Keratinocyte (primary cell): ENCODE results near the gene LILRB5. TPM values are rescaled to one million over a fixed set of nuclear protein-coding genes. Genes with fewer than 3 reads are reported as not detected.
"Not testable (repeated sequence)": the region's sequence is repeated elsewhere in the genome, so short reads cannot be mapped to it uniquely, and the experiment has no call there.

Experiments used
- DNase-seq: peaks from one replicate; pipeline ENCODE4 v3.0.0-alpha.2; 2011; ENCODE audit warnings: low read depth, missing footprints, low spot score
- FAIRE-seq: peaks from 2 replicates; lab custom pipeline; 2011; peaks lifted over from hg19 to GRCh38; lab: Jason Lieb, UNC
- H2AFZ ChIP-seq: 2 replicates; pipeline ENCODE4 v1.6.0; 2012; ENCODE audit warnings: low read length, control low read depth, inconsistent platforms; ENCODE audit not compliant: control insufficient read depth
- H3K27ac ChIP-seq: 2 replicates; pipeline ENCODE4 v1.5.1; 2011; ENCODE audit warnings: low read length; ENCODE audit not compliant: control insufficient read depth, insufficient read depth
- H3K27me3 ChIP-seq: 3 replicates; pipeline ENCODE4 v1.6.0; 2011; ENCODE audit warnings: low read length; ENCODE audit not compliant: control insufficient read depth, insufficient read depth; ENCODE audit errors: extremely low read depth
- H3K36me3 ChIP-seq, 2 experiments: 2 replicates in 1 of 2; 3 replicates in 1 of 2; pipeline ENCODE4 v1.5.1; 2011; ENCODE audit warnings: low read length in 2 of 2, mild to moderate bottlenecking in 1 of 2; ENCODE audit not compliant: control insufficient read depth in 2 of 2, insufficient read depth in 2 of 2; ENCODE audit errors: extremely low read depth in 1 of 2
- H3K4me1 ChIP-seq: 3 replicates; pipeline ENCODE4 v1.5.1; 2011; ENCODE audit warnings: low read length; ENCODE audit not compliant: control insufficient read depth, insufficient read depth; ENCODE audit errors: extremely low read depth
- H3K4me2 ChIP-seq: 3 replicates; pipeline ENCODE4 v1.6.0; 2011; ENCODE audit warnings: low read depth, low read length; ENCODE audit not compliant: control insufficient read depth, insufficient read depth; ENCODE audit errors: extremely low read depth
- H3K4me3 ChIP-seq, 3 experiments: fragments of 200-600 bp in 1 of 3; sonication (generic) in 1 of 3; 2 replicates in 2 of 3; 3 replicates in 1 of 3; pipeline ENCODE4 v1.5.1; 2011 to 2016; ENCODE audit warnings: low read length in 3 of 3, mild to moderate bottlenecking in 3 of 3, control low read depth in 2 of 3, inconsistent platforms in 1 of 3, low read depth in 1 of 3, mixed read lengths in 1 of 3, mixed run types in 1 of 3, moderate library complexity in 1 of 3; ENCODE audit not compliant: control insufficient read depth in 2 of 3, insufficient read depth in 2 of 3; ENCODE audit errors: extremely low read depth in 1 of 3
- H3K79me2 ChIP-seq: 2 replicates; pipeline ENCODE4 v1.6.0; 2012; ENCODE audit warnings: low read length; ENCODE audit not compliant: control insufficient read depth, insufficient read depth
- H3K9ac ChIP-seq: 3 replicates; pipeline ENCODE4 v1.6.0; 2011; ENCODE audit warnings: low read length; ENCODE audit not compliant: control insufficient read depth, insufficient read depth; ENCODE audit errors: extremely low read depth
- H3K9me1 ChIP-seq: 3 replicates; pipeline ENCODE4 v1.6.0; 2011; ENCODE audit warnings: low read length; ENCODE audit not compliant: control insufficient read depth, insufficient read depth; ENCODE audit errors: extremely low read depth
- H3K9me3 ChIP-seq: 2 replicates; pipeline ENCODE4 v1.5.1; 2012; ENCODE audit warnings: low read depth, low read length; ENCODE audit not compliant: control insufficient read depth
- H4K20me1 ChIP-seq: 3 replicates; pipeline ENCODE4 v1.6.0; 2011; ENCODE audit warnings: low read length; ENCODE audit not compliant: control insufficient read depth, insufficient read depth; ENCODE audit errors: extremely low read depth
- dilution Hi-C: fragments of 300-500 bp; cut with MboI; formaldehyde crosslinking; loops from one replicate; pipeline ENCODE4 v1.7.0; 2020; ENCODE audit warnings: low sequenced_read_pairs; ENCODE audit not compliant: extremely low pct_ligation_motif_present
- polyA plus RNA-seq, 5 experiments: library from polyadenylated mRNA; depleted of rRNA in 3 of 5; stranded (reverse) in 3 of 5; stranded (forward) in 1 of 5; unstranded in 1 of 5; fragments of >200 nt; gene quantifications; 1 replicate in 1 of 5; 2 replicates in 3 of 5; 3 replicates in 1 of 5; pipeline versions ENCODE4 v1.2.1 to v1.2.3, GENCODE V29; 2011 to 2012; ENCODE audit warnings: missing spikeins in 2 of 5, low read depth in 1 of 5, low replicate concordance in 1 of 5

LILRB5 gene
- polyA plus RNA-seq, 1 donor (not counting 4 experiments of a cell fraction or from before 2014, with no cell fraction given), result not detected

DNA sequence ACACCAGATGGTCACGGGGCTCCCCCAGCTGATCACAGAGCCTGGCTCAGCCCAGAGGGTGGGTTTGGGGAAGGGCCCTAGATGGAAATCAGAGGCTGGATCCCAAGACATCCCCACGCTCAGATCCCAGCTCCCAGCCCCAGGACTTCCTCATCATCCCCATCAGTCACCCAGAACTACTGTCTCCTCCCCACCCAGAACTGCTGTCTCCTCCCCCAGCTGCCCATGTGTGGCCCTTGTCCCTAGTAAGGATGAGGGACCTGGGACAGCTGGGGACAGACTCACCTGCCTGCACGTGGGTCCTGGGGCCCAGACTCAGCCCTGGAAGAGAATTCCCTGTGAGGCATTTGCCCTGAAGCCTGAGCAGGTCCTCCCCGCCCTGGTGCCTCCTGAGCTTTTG lies 14.8 kb downstream of the LILRB5 start:
- H3K27me3 ChIP-seq, H3K36me3 ChIP-seq, H3K4me3 ChIP-seq, FAIRE-seq, H3K9me1 ChIP-seq, H3K4me1 ChIP-seq, H3K79me2 ChIP-seq, H3K4me2 ChIP-seq, H2AFZ ChIP-seq, H3K9ac ChIP-seq, H4K20me1 ChIP-seq, DNase-seq, dilution Hi-C loops, H3K9me3 ChIP-seq, H3K27ac ChIP-seq: not testable (repeated sequence)

GRCh38 chr19:54240372-54241336 lies 16.4 kb downstream of the LILRB5 start:
- H3K27ac ChIP-seq, H2AFZ ChIP-seq, H3K27me3 ChIP-seq, H3K9me1 ChIP-seq, H3K4me2 ChIP-seq, H3K79me2 ChIP-seq, H3K9me3 ChIP-seq, H3K36me3 ChIP-seq, H4K20me1 ChIP-seq, H3K9ac ChIP-seq, H3K4me3 ChIP-seq, FAIRE-seq, dilution Hi-C loops, DNase-seq, H3K4me1 ChIP-seq: not testable (repeated sequence)

DNA sequence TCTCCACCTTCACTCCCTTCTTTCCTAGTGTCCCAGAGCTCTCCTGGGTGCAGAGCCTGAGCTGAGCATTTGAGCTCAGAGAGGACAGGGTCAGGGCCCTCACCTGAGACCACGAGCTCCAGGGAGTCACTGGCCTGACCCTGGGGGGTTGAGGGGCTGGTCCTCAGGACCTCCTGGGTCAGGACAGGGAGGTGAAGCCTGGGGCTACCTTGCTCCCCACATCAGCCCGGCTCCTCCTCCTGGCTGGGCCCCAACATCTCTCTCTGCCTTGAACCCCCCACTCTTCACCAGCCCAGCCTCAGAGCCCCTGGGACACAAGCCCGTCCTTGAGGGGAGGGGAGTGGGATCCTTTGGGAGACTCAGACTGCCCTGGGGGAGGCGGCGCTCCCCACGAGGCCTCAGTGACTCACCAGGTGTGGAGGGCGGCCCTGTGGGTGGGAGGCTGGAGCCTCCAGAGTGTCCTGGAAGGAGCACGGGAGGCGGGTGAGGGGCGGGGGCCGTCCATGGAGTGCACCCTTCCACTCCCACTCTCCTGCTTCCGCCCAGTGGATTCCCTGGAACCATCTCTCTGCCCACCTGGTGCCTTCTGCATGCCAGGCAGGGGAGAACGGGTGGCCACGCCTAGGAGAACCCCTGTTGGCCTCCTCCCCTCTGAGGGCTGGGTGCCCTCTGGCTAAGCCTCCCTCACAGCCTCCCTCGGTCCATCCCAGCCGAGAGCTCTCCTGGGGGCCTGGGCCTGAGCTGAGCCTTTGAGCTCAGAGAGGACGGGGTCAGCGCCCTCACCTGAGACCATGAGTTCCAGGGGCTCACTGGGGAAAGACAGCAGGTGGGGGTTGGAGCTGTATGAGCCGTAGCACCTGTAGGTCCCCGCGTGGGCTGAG lies 17.3 kb downstream of the LILRB5 start:
- H3K9me3 ChIP-seq, H3K4me1 ChIP-seq, H3K4me3 ChIP-seq, H3K9ac ChIP-seq, dilution Hi-C loops, DNase-seq, H3K27ac ChIP-seq, H3K27me3 ChIP-seq, H3K79me2 ChIP-seq, H2AFZ ChIP-seq, H3K4me2 ChIP-seq, H3K36me3 ChIP-seq, H3K9me1 ChIP-seq, FAIRE-seq, H4K20me1 ChIP-seq: not testable (repeated sequence)
